PC-9 (cell line): ENCODE results near the gene TMEM266. TPM values are rescaled to one million over a fixed set of nuclear protein-coding genes. Genes with fewer than 3 reads are reported as not detected.

Experiments
- BruUV-seq: library from RNA; stranded (reverse); fragments of 400-500 nt; replicated peaks from 2 replicates; lab custom pipeline; 2021; lab: Mats Ljungman, UMichigan
- CTCF ChIA-PET: fragments of 300-600 bp; sonication (Branson Sonifier 250); formaldehyde crosslinking; loops from one replicate; lab custom pipeline; 2022; ENCODE audit warnings: antibody characterized with exemption; lab: Charles Lee
- POLR2A ChIA-PET: fragments of 300-600 bp; sonication (Branson Sonifier 250); formaldehyde crosslinking; loops from one replicate; lab custom pipeline; 2022; ENCODE audit warnings: antibody characterized with exemption; ENCODE audit not compliant: unreplicated experiment; lab: Charles Lee
- DNase-seq, 2 experiments: peaks; one replicate each; pipeline versions ENCODE4 v3.0.0 to v3.0.0-alpha.2; 2015 to 2022; ENCODE audit warnings: mixed read lengths in 1 of 2
- H2AFZ ChIP-seq: fragments of 200-600 bp; sonication (generic); 2 replicates; pipeline ENCODE4 v1.8.1; 2017; ENCODE audit warnings: antibody characterized with exemption
- H3F3A ChIP-seq: fragments of 200-600 bp; sonication (generic); 2 replicates; pipeline ENCODE4 v1.8.1; 2017; ENCODE audit warnings: antibody characterized with exemption, mild to moderate bottlenecking, low read depth; ENCODE audit not compliant: insufficient read depth
- H3K27ac ChIP-seq: fragments of 200-600 bp; sonication (generic); 2 replicates; pipeline ENCODE4 v1.6.1; 2016; ENCODE audit warnings: mixed run types
- H3K27me3 ChIP-seq: fragments of 200-600 bp; sonication (generic); 2 replicates; pipeline ENCODE4 v1.6.1; 2016; ENCODE audit warnings: low read depth, mixed run types; ENCODE audit not compliant: insufficient read depth
- H3K36me3 ChIP-seq: fragments of 200-600 bp; sonication (generic); 2 replicates; pipeline ENCODE4 v1.6.1; 2016; ENCODE audit warnings: low read depth, mixed run types
- H3K4me1 ChIP-seq: fragments of 200-600 bp; sonication (generic); replicated peaks from 2 replicates; pipeline ENCODE4 v1.6.1; 2016; ENCODE audit warnings: mixed run types; ENCODE audit not compliant: insufficient read depth
- H3K4me2 ChIP-seq: fragments of 200-600 bp; sonication (generic); 2 replicates; pipeline ENCODE4 v1.6.1; 2017; ENCODE audit warnings: mixed run types
- H3K4me3 ChIP-seq: fragments of 200-600 bp; sonication (generic); 2 replicates; pipeline ENCODE4 v1.6.1; 2016; ENCODE audit warnings: mixed run types
- H3K79me2 ChIP-seq: fragments of 200-600 bp; sonication (generic); 2 replicates; pipeline ENCODE4 v1.6.1; 2017; ENCODE audit warnings: low read depth, mixed run types
- H3K9me2 ChIP-seq: fragments of 200-600 bp; sonication (generic); 2 replicates; pipeline ENCODE4 v1.8.1; 2017; ENCODE audit warnings: mild to moderate bottlenecking; ENCODE audit not compliant: insufficient read depth
- H3K9me3 ChIP-seq: fragments of 200-600 bp; sonication (generic); 2 replicates; pipeline ENCODE4 v1.8.1; 2016; ENCODE audit warnings: low read depth; ENCODE audit not compliant: insufficient read depth
- H4K20me1 ChIP-seq: fragments of 200-600 bp; sonication (generic); 2 replicates; pipeline ENCODE4 v1.8.1; 2017; ENCODE audit not compliant: insufficient read depth
- EZH2 ChIP-seq: fragments of 200-600 bp; sonication (generic); IDR thresholded peaks from 2 replicates; pipeline ENCODE4 v1.8.0; 2017; ENCODE audit warnings: antibody characterized with exemption, low read depth
- intact Hi-C: fragments of 100-400 bp; cut with micrococcal nuclease; formaldehyde crosslinking; loops from one replicate; pipeline ENCODE4 v1.10.0; 2022; ENCODE audit not compliant: unreplicated experiment
- total RNA-seq: library from RNA; stranded (reverse); gene quantifications from 2 replicates; pipeline ENCODE4 v1.2.3, GENCODE V29; 2021
- TF ChIP-seq, protein P1 (sequence below): fragments of 200-600 bp; sonication (generic); conservative IDR thresholded peaks from 2 replicates; pipeline ENCODE4 v1.6.1; 2017; ENCODE audit warnings: mixed run types, antibody characterized with exemption, mild to moderate bottlenecking, moderate library complexity

Gene TMEM266
- total RNA-seq, 1 experiment from 2014 or later: 0.41 TPM

DNA sequence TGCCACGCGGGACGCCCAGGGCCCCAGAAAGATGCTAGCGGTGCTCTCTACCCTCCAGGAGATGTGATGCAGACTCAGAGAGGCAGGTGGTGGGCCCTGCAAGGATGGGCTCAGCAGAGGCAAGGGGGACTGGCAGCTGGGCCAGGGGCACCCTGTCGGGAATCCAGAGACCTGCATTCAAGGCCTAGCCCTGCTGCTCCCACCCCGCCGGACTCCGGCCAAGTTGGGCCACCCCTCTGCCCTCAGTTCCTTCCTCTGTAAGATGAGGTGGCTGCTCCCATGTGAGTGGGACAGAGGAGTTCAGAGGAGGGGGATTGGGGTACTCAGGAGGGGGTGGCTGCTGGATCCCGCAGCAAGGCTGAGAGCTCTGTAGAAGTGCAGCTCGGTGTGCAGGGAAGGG is 116.3 kb downstream of the TMEM266 start:
- intact Hi-C loops: no loop called here
- H3K27ac ChIP-seq: no peak overlapping the region
- no peaks in the 10 kb centered on the region for H3K9me2 ChIP-seq
- no peaks in the 10 kb centered on the region for H3K27me3 ChIP-seq
- POLR2A ChIA-PET: no interaction called here
- no peaks in the 10 kb centered on the region for H3K79me2 ChIP-seq
- H2AFZ ChIP-seq: no peak overlapping the region
- CTCF ChIA-PET: no interaction called here
- no peak for TF ChIP-seq EZH2
- TF ChIP-seq, protein P1, sequence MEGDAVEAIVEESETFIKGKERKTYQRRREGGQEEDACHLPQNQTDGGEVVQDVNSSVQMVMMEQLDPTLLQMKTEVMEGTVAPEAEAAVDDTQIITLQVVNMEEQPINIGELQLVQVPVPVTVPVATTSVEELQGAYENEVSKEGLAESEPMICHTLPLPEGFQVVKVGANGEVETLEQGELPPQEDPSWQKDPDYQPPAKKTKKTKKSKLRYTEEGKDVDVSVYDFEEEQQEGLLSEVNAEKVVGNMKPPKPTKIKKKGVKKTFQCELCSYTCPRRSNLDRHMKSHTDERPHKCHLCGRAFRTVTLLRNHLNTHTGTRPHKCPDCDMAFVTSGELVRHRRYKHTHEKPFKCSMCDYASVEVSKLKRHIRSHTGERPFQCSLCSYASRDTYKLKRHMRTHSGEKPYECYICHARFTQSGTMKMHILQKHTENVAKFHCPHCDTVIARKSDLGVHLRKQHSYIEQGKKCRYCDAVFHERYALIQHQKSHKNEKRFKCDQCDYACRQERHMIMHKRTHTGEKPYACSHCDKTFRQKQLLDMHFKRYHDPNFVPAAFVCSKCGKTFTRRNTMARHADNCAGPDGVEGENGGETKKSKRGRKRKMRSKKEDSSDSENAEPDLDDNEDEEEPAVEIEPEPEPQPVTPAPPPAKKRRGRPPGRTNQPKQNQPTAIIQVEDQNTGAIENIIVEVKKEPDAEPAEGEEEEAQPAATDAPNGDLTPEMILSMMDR: no peak
- H3K4me2 ChIP-seq: no peak overlapping the region
- no peaks in the 10 kb centered on the region for H3F3A ChIP-seq
- no peaks in the 10 kb centered on the region for H3K36me3 ChIP-seq
- BruUV-seq: no TSS peak
- no peak overlapping the region for H3K4me3 ChIP-seq
- H4K20me1 ChIP-seq: no peaks in the 10 kb centered on the region
- H3K4me1 ChIP-seq: peaks cover 9% of the 10 kb centered on the region
- DNase-seq: no peak
- no peaks in the 10 kb centered on the region for H3K9me3 ChIP-seq

DNA sequence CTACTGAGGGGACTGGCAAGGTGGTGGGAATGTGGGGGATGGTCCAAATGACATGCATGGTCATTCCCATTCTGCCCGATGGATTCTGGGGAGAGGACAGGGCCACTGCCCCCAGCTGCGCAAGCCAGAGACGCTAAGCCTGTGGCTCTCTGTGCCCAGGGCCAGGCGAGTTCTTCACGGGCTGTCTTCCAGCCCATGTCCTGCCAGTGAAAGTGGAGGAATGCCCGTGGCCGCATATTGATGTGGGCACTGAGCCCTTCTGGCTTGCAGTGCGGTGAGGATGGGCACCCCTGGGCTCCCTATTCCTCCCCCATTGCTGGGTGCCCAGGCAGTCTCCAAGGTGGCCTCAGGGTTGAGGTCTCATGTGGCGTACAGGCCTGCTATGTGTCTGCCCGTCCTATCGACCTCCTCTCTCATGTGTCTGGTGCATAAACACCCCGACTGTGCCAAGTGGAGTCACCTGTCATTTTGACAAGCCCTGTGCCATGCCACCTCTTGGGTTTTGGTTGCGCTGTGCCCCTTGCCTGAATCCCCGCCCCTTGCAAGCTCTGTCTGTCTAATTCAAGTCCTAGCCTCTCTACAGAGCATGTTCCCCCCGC is 116.8 kb downstream of the TMEM266 start:
- H3K79me2 ChIP-seq: no peaks in the 10 kb centered on the region
- no peak overlapping the region for H3K4me3 ChIP-seq
- H3K9me2 ChIP-seq: no peaks in the 10 kb centered on the region
- H3F3A ChIP-seq: no peaks in the 10 kb centered on the region
- POLR2A ChIA-PET: no interaction called here
- H3K36me3 ChIP-seq: no peaks in the 10 kb centered on the region
- H3K4me1 ChIP-seq: peaks cover 9% of the 10 kb centered on the region
- no TSS peak for BruUV-seq
- no peaks in the 10 kb centered on the region for H3K9me3 ChIP-seq
- no peak overlapping the region for H2AFZ ChIP-seq
- CTCF ChIA-PET: no interaction called here
- intact Hi-C loops: no loop called here
- H3K27ac ChIP-seq: no peak overlapping the region
- no peak overlapping the region for H3K4me2 ChIP-seq
- H3K27me3 ChIP-seq: no peaks in the 10 kb centered on the region
- no peak for DNase-seq
- no peaks in the 10 kb centered on the region for H4K20me1 ChIP-seq
- no peak for TF ChIP-seq EZH2
- TF ChIP-seq, protein P1: no peak

DNA sequence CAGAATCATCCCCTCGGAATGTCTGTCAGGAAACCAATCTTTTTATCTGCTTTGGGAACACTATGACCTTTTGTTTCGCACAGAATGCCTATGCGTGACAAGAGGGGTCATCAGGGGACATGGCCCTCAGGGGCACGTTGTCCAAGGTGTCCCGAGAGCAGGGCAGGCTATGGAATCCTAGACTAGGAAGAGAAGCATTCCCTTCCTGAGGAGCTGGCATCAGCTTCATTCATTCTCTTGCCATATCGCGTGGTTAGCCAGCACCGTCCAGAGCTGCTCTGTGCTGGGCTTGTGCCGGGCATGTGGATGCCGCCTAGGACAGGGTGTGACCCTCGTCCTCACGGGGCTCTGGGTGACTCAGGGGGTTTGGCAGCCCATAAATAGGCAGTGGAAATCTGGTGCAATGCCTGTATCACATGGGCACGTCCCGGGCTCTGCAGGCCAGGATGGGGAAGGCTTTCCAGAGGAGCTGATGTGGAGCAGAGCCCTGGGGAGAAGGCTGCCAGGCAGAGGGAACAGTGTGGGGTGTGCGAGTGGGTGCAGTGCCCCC is 117.8 kb downstream of the TMEM266 start:
- Histone ChIP-seq H3K9me3 (no peaks in the 10 kb centered on the region), H3K27me3 (no peaks in the 10 kb centered on the region), H3K79me2 (no peaks in the 10 kb centered on the region), H4K20me1 (no peaks in the 10 kb centered on the region), H3K4me3 (no peak overlapping the region), H3F3A (no peaks in the 10 kb centered on the region), H3K27ac (no peak overlapping the region), H3K36me3 (no peaks in the 10 kb centered on the region), H3K4me1 (peaks cover 9% of the 10 kb centered on the region), H2AFZ (no peak overlapping the region), H3K4me2 (peak overlapping the region; percentile 36), H3K9me2 (no peaks in the 10 kb centered on the region)
- DNase-seq: peak; percentile 43 to 65
- ChIA-PET POLR2A (no interaction called here), CTCF (no interaction called here)
- BruUV-seq: no TSS peak
- intact Hi-C loops: no loop called here
- TF ChIP-seq, protein P1: no peak
- TF ChIP-seq EZH2: no peak
